Thymus (tissue), 11 donors: ENCODE results near the gene DMD. TPM values are rescaled to one million over a fixed set of nuclear protein-coding genes. Genes with fewer than 3 reads are reported as not detected.

Experiments
- DNase-seq, 9 donors: peaks; one replicate each; pipeline ENCODE4 v3.0.0-alpha.2; 2013; ENCODE audit warnings: low spot score in 9 of 9, low read depth in 6 of 9, missing footprints in 1 of 9
- H3K27ac ChIP-seq, 2 donors: one replicate each; pipeline ENCODE4 v1.5.1; 2013; ENCODE audit warnings: control low read depth in 1 of 2, low read depth in 1 of 2, low read length in 1 of 2, mild to moderate bottlenecking in 1 of 2, moderate library complexity in 1 of 2
- H3K27me3 ChIP-seq, 2 donors: one replicate each; pipeline ENCODE4 v1.5.1; 2013; ENCODE audit warnings: low read length in 1 of 2; ENCODE audit not compliant: control insufficient read depth in 2 of 2, insufficient read depth in 1 of 2
- H3K36me3 ChIP-seq, 2 donors: one replicate each; pipeline ENCODE4 v1.5.1; 2013; ENCODE audit warnings: low read length in 1 of 2, mild to moderate bottlenecking in 1 of 2, moderate library complexity in 1 of 2; ENCODE audit not compliant: control insufficient read depth in 2 of 2, insufficient read depth in 2 of 2
- H3K4me1 ChIP-seq, 2 donors: one replicate each; pipeline ENCODE4 v1.5.1; 2013; ENCODE audit warnings: low read length in 2 of 2; ENCODE audit not compliant: control insufficient read depth in 2 of 2, insufficient read depth in 2 of 2
- H3K4me3 ChIP-seq, 2 donors: one replicate each; pipeline ENCODE4 v1.5.1; 2013; ENCODE audit warnings: low read length in 2 of 2, control low read depth in 1 of 2, mild to moderate bottlenecking in 1 of 2
- H3K9me3 ChIP-seq, 2 donors: one replicate each; pipeline ENCODE4 v1.5.1; 2013; ENCODE audit warnings: low read length in 1 of 2, mild to moderate bottlenecking in 1 of 2; ENCODE audit not compliant: control insufficient read depth in 2 of 2, insufficient read depth in 1 of 2
- WGBS: extraction: QIAGEN DNeasy Blood & Tissue Kit; methylation state at CpG from one replicate; pipeline ENCODE4 v1.1.7; 2013; 5-methylcytosine and 5-hydroxymethylcytosine counted together
- polyA plus RNA-seq: library from polyadenylated mRNA; stranded (reverse); fragments of 200-250 nt; gene quantifications from one replicate; pipeline ENCODE4 v1.2.3, GENCODE V29; 2013
- total RNA-seq: library from RNA; stranded (reverse); fragments of 120-200 nt; gene quantifications from one replicate; pipeline ENCODE4 v1.2.4, GENCODE V29; 2013
- donor health status: healthy.

Gene DMD
- total and polyA plus RNA-seq, 2 donors: 4.7 to 5.7 TPM

DNA sequence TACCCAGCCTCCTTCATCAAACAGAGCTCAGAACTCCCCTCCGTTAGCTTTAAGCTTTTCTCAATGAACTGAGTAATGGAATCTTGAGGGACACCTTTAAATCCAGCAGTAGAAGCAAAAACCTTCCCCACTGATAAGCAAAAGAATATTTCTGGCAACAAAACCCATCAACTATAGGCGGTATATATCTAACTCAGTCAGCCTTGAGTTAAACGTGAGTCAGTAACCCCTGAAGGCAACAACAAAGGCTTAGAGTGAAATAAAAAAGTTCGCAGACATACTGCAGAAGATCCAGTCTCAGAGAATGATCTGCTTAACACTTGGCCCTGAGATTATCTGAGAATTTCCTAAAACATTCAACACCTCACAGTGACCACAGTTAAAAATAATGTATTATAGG, 77.2 kb downstream of the DMD start:
- 90% methylated on average over 4 of the region's 4 CpGs for WGBS
- Histone ChIP-seq H3K27me3 (no peaks in the 10 kb centered on the region), H3K36me3 (no peaks in the 10 kb centered on the region), H3K27ac (no peak overlapping the region), H3K4me1 (no peaks in the 10 kb centered on the region), H3K4me3 (no peak overlapping the region), H3K9me3 (no peaks in the 10 kb centered on the region)
- no peak for DNase-seq

DNA sequence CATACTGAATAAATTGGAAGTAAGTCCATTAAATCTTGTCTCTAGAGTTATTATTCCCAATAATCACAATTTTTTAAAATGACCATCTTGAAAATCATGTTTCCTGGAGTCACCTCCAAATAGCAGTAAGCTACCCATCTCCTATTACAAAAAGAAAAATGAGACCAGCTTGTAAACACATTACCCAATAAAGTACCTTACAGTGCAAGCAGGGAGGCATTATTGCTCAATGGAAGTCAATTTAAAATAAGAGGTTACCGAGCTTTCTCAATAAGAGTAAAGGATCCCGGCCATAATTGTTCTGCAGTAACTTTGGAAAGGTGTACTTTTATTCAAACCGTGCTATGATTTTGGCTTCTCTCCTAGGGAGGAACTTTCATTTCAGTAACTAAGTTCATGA, 78.0 kb downstream of the DMD start:
- 83% methylated on average over 3 of the region's 3 CpGs for WGBS
- H3K27ac ChIP-seq: no peak overlapping the region
- H3K27me3 ChIP-seq: no peaks in the 10 kb centered on the region
- DNase-seq: no peak
- H3K9me3 ChIP-seq: no peaks in the 10 kb centered on the region
- no peak overlapping the region for H3K4me3 ChIP-seq
- no peaks in the 10 kb centered on the region for H3K36me3 ChIP-seq
- no peaks in the 10 kb centered on the region for H3K4me1 ChIP-seq

DNA sequence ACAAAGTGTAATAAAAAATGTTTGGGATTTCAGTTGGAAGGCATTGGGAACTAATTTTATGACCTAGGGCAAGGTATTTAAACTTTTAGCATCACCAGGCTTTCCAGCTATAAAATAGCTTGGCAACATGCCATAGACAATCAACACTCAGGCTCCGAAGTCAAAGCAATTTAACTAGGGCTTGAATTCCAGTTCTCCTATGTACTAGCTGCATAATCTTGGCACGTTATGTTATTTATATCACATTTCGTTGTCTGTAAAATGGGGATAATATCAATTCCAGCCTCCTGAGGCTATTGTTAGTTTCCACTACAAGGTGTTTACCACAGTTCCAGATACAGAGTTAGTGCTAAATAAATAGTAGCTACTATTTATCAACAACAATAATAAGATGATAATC, 78.8 kb downstream of the DMD start:
- no peaks in the 10 kb centered on the region for H3K4me1 ChIP-seq
- WGBS: 87% methylated on average over 3 of the region's 3 CpGs
- no peak overlapping the region for H3K27ac ChIP-seq
- H3K36me3 ChIP-seq: no peaks in the 10 kb centered on the region
- H3K4me3 ChIP-seq: no peak overlapping the region
- no peak for DNase-seq
- no peaks in the 10 kb centered on the region for H3K27me3 ChIP-seq
- H3K9me3 ChIP-seq: no peaks in the 10 kb centered on the region

DNA sequence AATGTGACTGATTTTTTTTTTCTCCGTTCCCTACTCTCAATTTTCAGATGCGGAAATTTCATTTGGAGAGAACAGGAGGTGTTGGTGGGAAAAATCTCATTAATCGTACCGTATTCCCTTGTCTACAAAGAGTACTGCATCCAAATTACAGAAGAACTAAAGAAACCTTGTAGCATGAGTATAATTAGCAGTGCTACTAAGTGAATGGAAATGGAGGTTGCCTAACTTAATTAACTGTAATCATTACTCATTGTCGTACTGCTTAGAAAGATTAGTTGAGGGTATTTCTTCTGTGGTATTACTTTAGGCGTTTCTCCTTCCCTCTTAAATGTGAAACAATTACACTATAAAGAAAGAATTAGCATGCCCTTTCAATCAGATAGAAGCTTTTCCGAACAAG, 81.7 kb downstream of the DMD start:
- WGBS: 94% methylated on average over 7 of the region's 7 CpGs
- no peak overlapping the region for H3K4me3 ChIP-seq
- no peaks in the 10 kb centered on the region for H3K36me3 ChIP-seq
- H3K27me3 ChIP-seq: no peaks in the 10 kb centered on the region
- no peaks in the 10 kb centered on the region for H3K4me1 ChIP-seq
- H3K27ac ChIP-seq: no peak overlapping the region
- no peaks in the 10 kb centered on the region for H3K9me3 ChIP-seq
- DNase-seq: no peak

DNA sequence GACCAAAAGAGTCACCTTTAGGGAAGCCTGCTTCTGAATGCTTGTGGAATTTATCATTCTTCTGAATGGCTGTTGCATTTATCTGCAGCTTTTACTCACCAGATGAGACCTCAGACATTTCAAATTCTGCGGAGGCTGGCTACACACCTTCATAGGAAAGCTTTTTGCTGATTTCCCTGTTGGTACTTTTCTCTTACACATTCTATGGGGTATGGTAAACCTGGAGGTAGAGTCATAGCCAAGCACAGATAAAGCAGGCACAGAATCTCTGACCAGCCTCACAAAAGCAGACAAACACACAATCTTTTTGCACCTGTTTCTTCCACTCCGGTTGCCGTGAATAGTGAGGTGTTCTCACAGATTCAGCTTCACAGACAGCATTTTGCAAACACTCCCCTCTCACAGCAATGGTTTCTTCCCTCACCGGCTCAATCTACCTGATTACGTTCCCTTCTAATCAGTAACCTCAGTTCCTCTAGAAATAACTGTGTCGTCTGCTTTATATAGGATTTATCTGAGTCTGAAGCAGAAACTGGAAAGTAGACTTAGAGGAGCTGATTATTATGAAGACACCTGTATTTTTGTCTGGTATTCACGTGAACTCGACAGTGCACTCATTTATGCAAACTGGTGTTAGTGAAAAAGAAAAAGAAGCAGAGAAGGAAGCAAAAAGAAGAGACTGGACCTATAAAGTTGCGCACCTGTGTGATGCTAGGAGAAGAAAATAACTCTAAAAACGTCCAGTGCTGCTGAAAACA, 83.1 kb downstream of the DMD start:
- Histone ChIP-seq H3K9me3 (no peaks in the 10 kb centered on the region), H3K36me3 (no peaks in the 10 kb centered on the region), H3K4me1 (no peaks in the 10 kb centered on the region), H3K4me3 (no peak overlapping the region), H3K27me3 (no peaks in the 10 kb centered on the region), H3K27ac (no peak overlapping the region)
- DNase-seq: no peak
- 67% methylated on average over 10 of the region's 10 CpGs for WGBS

DNA sequence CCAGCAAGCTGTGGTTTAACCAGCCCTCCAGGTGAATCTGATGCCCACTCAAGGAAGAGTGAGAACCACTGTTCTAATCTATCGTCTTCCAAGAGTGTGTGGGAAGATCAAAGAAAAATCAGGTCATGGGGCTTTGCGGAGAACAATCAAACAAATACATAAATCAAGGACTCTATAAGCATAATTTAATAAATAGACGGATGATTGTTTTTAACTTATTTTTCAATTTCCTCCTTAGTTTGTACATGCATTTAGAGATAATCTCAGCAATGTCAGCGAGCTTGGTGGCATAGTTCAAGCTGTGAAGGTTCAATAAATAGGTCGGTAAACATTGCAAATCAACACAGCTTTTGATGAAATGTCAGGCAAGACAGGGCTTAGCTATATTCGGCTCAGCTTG, 84.9 kb downstream of the DMD start:
- Histone ChIP-seq H3K9me3 (no peaks in the 10 kb centered on the region), H3K27ac (no peak overlapping the region), H3K4me3 (no peak overlapping the region), H3K27me3 (no peaks in the 10 kb centered on the region), H3K36me3 (no peaks in the 10 kb centered on the region), H3K4me1 (no peaks in the 10 kb centered on the region)
- no peak for DNase-seq
- 67% methylated on average over 6 of the region's 6 CpGs for WGBS

DNA sequence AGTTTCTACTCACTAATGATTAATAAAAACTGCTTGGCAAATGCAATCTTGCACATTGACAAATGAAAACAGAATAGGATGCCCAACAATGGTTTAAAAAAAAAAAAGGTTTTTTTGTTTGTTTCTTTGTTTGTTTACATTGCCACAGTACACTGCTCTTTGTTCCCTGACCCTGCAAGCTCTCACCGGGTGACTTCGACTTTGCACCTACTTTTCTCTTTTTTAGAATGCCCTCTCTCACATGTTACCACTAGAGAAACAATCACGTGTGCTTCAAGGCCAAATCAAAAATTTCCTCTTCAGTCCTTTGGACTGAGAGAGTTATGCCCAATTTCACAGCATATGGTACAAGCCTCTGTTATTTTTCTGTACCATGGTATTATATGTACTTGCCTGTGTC, 101.5 kb downstream of the DMD start:
- WGBS: 34% methylated on average over 3 of the region's 3 CpGs
- Histone ChIP-seq H3K36me3 (no peaks in the 10 kb centered on the region), H3K4me3 (no peak overlapping the region)

DNA sequence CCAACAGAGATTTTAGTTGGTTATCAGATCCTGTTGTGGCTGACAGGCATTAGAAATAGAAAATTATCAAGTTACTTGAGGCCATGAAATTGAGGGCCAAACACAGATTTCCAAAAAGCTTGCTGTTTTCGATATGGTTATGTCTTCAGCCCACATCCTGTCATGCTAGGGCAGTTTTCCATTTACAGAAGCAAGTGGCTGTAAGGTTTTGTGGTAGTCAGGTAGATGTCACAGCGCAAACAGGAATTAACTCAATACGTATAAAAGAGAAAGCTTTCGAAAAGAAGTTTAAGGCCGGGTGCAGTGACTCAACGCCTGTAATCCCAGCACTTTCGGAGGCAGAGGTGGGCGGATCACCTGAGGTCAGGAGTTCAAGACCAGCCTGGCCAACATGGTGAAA, 104.6 kb downstream of the DMD start:
- Histone ChIP-seq H3K27ac (no peak overlapping the region), H3K4me1 (no peaks in the 10 kb centered on the region), H3K27me3 (no peaks in the 10 kb centered on the region), H3K4me3 (no peak overlapping the region), H3K36me3 (no peaks in the 10 kb centered on the region), H3K9me3 (no peaks in the 10 kb centered on the region)
- 94% methylated on average over 8 of the region's 8 CpGs for WGBS
- no peak for DNase-seq

More for the DNA sequence above, 101.5 kb downstream of the DMD start:
- no peaks in the 10 kb centered on the region for H3K4me1 ChIP-seq
- H3K27ac ChIP-seq: no peak overlapping the region
- no peaks in the 10 kb centered on the region for H3K27me3 ChIP-seq
- no peak for DNase-seq
- H3K9me3 ChIP-seq: no peaks in the 10 kb centered on the region

DNA sequence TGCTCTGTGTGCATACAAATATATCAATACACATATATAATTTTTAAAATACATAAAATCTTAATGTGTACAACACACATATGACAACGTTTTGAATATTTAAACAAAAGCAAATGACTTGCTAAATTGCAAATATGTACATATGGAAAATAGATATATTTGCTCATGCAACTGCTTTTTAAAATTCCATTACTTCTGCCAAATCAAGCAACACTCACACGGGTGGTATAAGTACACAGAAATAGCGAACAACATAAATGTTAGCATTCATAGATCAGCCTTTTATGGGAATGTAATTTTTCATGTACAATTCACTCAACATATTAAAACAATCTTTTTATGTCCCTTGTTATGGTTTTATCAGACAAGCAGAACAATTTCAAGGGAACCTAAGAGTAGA, 116.3 kb downstream of the DMD start:
- H3K36me3 ChIP-seq: no peaks in the 10 kb centered on the region
- no peaks in the 10 kb centered on the region for H3K4me1 ChIP-seq
- H3K27ac ChIP-seq: no peak overlapping the region
- H3K9me3 ChIP-seq: no peaks in the 10 kb centered on the region
- H3K27me3 ChIP-seq: no peaks in the 10 kb centered on the region
- no peak for DNase-seq
- H3K4me3 ChIP-seq: no peak overlapping the region
- WGBS: 95% methylated on average over 3 of the region's 3 CpGs
